HEK293 (cell line): ENCODE measurements around the gene ARIH2.

ENCODE experiments used
- CTCF ChIA-PET: fragments of 350-600 bp; formaldehyde crosslinking; extraction: SDS; loops from one replicate; lab custom pipeline; 2021; ENCODE audit warnings: antibody characterized with exemption; lab: Yijun Ruan, JAX
- POLR2A ChIA-PET: fragments of 300-600 bp; formaldehyde crosslinking; extraction: SDS; loops from one replicate; lab custom pipeline; 2020; ENCODE audit warnings: antibody characterized with exemption, inconsistent platforms; lab: Yijun Ruan, JAX
- H3K27ac ChIP-seq: fragments of 200-500 bp; sonication (Bioruptor generic); 2 replicates; pipeline ENCODE4 v1.5.1; 2014; ENCODE audit warnings: low read depth, low read length, control low read depth, inconsistent platforms; ENCODE audit errors: extremely low read depth
- H3K36me3 ChIP-seq, 2 experiments: fragments of 200-500 bp in 1 of 2; sonication (Bioruptor generic) in 1 of 2; 1 replicate in 1 of 2; 2 replicates in 1 of 2; pipeline ENCODE4 v1.5.1; 2014 to 2017; ENCODE audit warnings: inconsistent platforms in 2 of 2, low read length in 2 of 2; ENCODE audit not compliant: control insufficient read depth in 2 of 2, insufficient read depth in 1 of 2
- H3K4me1 ChIP-seq: fragments of 200-500 bp; sonication (Bioruptor generic); 2 replicates; pipeline ENCODE4 v1.5.1; 2014; ENCODE audit warnings: mild to moderate bottlenecking, low read length, inconsistent platforms; ENCODE audit not compliant: control insufficient read depth, insufficient read depth
- H3K4me3 ChIP-seq: 2 replicates; pipeline ENCODE4 v1.5.1; 2011; ENCODE audit warnings: low read depth, mild to moderate bottlenecking, control low read depth, low read length, moderate library complexity
- H3K9me3 ChIP-seq: fragments of 200-500 bp; sonication (Bioruptor generic); 2 replicates; pipeline ENCODE4 v1.5.1; 2014; ENCODE audit warnings: low read depth, low read length, inconsistent platforms; ENCODE audit not compliant: control insufficient read depth, insufficient read depth
- GLIS2 ChIP-seq: fragments of 450-650 bp; formaldehyde crosslinking; IDR thresholded peaks from 2 replicates; pipeline ENCODE4 v1.5.1; 2016; ENCODE audit warnings: missing biosample characterization, missing genetic modification characterization
- HOXC10 ChIP-seq: sonication (generic); formaldehyde crosslinking; IDR thresholded peaks from 2 replicates; pipeline ENCODE4 v1.8.1; 2023; ENCODE audit warnings: mild to moderate bottlenecking, missing genetic modification reagents
- KLF1 ChIP-seq: fragments of 450-650 bp; formaldehyde crosslinking; IDR thresholded peaks from 2 replicates; pipeline ENCODE4 v1.5.1; 2016; ENCODE audit warnings: missing biosample characterization, missing genetic modification characterization
- SCRT2 ChIP-seq: fragments of 450-650 bp; formaldehyde crosslinking; IDR thresholded peaks from 2 replicates; pipeline ENCODE4 v1.5.1; 2016; ENCODE audit warnings: missing biosample characterization, missing genetic modification characterization
- ZNF112 ChIP-seq: fragments of 450-650 bp; formaldehyde crosslinking; IDR thresholded peaks from 2 replicates; pipeline ENCODE4 v1.5.0; 2017; ENCODE audit warnings: missing biosample characterization, missing genetic modification characterization
- ZNF146 ChIP-seq: fragments of 450-650 bp; formaldehyde crosslinking; IDR thresholded peaks from 2 replicates; pipeline ENCODE4 v1.5.1; 2016; ENCODE audit warnings: missing biosample characterization, missing genetic modification characterization
- ZNF19 ChIP-seq: fragments of 450-650 bp; formaldehyde crosslinking; IDR thresholded peaks from 2 replicates; pipeline ENCODE4; 2016; ENCODE audit warnings: missing biosample characterization, missing genetic modification characterization, low read depth
- ZNF214 ChIP-seq: fragments of 450-650 bp; formaldehyde crosslinking; IDR thresholded peaks from 2 replicates; pipeline ENCODE4 v1.5.1; 2017; ENCODE audit warnings: missing biosample characterization, mild to moderate bottlenecking, missing genetic modification characterization, borderline replicate concordance
- ZNF23 ChIP-seq: fragments of 450-650 bp; formaldehyde crosslinking; IDR thresholded peaks from 2 replicates; pipeline ENCODE4 v1.5.1; 2016; ENCODE audit warnings: missing biosample characterization, missing genetic modification characterization, borderline replicate concordance
- ZNF24 ChIP-seq: fragments of 450-650 bp; formaldehyde crosslinking; IDR thresholded peaks from 2 replicates; pipeline ENCODE4 v1.5.1; 2016; ENCODE audit warnings: missing biosample characterization, missing genetic modification characterization
- ZNF311 ChIP-seq: fragments of 450-650 bp; formaldehyde crosslinking; IDR thresholded peaks from 2 replicates; pipeline ENCODE4 v1.5.1; 2017; ENCODE audit warnings: missing biosample characterization, missing genetic modification characterization, borderline replicate concordance
- ZNF561 ChIP-seq: fragments of 450-650 bp; IDR thresholded peaks from 2 replicates; pipeline ENCODE4 v1.5.1; 2018; ENCODE audit warnings: missing biosample characterization, missing genetic modification characterization, borderline replicate concordance
- ZNF621 ChIP-seq: fragments of 450-650 bp; formaldehyde crosslinking; IDR thresholded peaks from 2 replicates; pipeline ENCODE4 v1.5.1; 2017; ENCODE audit warnings: missing biosample characterization, missing genetic modification characterization
- ZNF768 ChIP-seq: fragments of 450-650 bp; formaldehyde crosslinking; IDR thresholded peaks from 2 replicates; pipeline ENCODE4 v1.5.1; 2018; ENCODE audit warnings: missing biosample characterization, mild to moderate bottlenecking, missing genetic modification characterization
- ZNF776 ChIP-seq: fragments of 450-650 bp; formaldehyde crosslinking; IDR thresholded peaks from 2 replicates; pipeline ENCODE4 v1.5.0; 2017; ENCODE audit warnings: missing biosample characterization, missing genetic modification characterization, borderline replicate concordance
- ZNF785 ChIP-seq: fragments of 450-650 bp; formaldehyde crosslinking; IDR thresholded peaks from 2 replicates; pipeline ENCODE4 v1.5.1; 2016; ENCODE audit warnings: missing biosample characterization, missing genetic modification characterization
- ZNF843 ChIP-seq: fragments of 450-650 bp; formaldehyde crosslinking; IDR thresholded peaks from 2 replicates; pipeline ENCODE4 v1.5.1; 2016; ENCODE audit warnings: missing biosample characterization, missing genetic modification characterization
- TF ChIP-seq, protein P1 (sequence below): fragments of 450-650 bp; formaldehyde crosslinking; IDR thresholded peaks from 2 replicates; pipeline ENCODE4 v1.5.1; 2016; ENCODE audit warnings: missing biosample characterization, missing genetic modification characterization, borderline replicate concordance
- TF ChIP-seq, protein P2 (sequence below): fragments of 450-650 bp; formaldehyde crosslinking; conservative IDR thresholded peaks from 2 replicates; pipeline ENCODE4 v1.5.1; 2016; ENCODE audit warnings: low read depth, missing biosample characterization, missing genetic modification characterization

ARIH2 gene

DNA sequence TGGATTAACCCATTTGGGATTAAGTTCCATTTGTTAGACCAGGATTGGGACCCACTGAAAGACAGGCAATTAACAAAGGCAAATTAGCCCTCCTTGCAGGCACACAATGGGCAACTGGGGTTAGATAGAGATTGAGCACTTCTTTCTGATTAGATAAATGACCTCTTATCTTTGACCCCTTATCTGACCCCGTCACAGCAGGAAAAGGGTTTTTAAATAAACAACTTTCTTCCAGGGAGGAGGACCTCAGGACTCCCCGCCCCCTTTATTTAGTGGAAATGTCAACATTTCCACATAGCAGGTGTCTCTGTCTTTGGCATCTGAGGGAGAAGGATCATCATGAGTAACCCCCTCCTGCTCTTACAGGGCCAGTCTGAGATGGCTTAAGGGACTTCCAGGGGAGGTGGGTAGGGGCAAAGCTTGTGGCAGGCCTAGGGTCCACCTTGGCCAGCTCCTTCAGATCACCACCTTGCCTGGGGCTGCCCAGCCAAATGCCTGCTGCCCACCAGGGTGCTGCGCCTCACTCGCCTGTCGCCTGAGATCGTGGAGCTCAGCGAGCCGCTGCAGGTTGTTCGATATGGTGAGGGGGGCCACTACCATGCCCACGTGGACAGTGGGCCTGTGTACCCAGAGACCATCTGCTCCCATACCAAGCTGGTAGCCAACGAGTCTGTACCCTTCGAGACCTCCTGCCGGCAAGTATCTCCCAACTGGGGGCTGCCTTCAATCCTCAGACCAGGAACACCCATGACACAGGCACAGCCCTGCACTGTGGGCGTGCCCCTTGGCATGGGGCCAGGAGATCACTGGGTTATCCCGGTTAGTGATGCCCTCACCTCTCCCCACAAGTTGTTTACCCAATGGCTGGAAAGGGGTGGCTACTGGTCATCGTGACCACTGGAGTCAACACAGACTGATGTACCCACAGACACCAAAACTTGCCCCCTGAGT, 86.0 kb downstream of the ARIH2 start (continued):
- TF ChIP-seq, protein P1, sequence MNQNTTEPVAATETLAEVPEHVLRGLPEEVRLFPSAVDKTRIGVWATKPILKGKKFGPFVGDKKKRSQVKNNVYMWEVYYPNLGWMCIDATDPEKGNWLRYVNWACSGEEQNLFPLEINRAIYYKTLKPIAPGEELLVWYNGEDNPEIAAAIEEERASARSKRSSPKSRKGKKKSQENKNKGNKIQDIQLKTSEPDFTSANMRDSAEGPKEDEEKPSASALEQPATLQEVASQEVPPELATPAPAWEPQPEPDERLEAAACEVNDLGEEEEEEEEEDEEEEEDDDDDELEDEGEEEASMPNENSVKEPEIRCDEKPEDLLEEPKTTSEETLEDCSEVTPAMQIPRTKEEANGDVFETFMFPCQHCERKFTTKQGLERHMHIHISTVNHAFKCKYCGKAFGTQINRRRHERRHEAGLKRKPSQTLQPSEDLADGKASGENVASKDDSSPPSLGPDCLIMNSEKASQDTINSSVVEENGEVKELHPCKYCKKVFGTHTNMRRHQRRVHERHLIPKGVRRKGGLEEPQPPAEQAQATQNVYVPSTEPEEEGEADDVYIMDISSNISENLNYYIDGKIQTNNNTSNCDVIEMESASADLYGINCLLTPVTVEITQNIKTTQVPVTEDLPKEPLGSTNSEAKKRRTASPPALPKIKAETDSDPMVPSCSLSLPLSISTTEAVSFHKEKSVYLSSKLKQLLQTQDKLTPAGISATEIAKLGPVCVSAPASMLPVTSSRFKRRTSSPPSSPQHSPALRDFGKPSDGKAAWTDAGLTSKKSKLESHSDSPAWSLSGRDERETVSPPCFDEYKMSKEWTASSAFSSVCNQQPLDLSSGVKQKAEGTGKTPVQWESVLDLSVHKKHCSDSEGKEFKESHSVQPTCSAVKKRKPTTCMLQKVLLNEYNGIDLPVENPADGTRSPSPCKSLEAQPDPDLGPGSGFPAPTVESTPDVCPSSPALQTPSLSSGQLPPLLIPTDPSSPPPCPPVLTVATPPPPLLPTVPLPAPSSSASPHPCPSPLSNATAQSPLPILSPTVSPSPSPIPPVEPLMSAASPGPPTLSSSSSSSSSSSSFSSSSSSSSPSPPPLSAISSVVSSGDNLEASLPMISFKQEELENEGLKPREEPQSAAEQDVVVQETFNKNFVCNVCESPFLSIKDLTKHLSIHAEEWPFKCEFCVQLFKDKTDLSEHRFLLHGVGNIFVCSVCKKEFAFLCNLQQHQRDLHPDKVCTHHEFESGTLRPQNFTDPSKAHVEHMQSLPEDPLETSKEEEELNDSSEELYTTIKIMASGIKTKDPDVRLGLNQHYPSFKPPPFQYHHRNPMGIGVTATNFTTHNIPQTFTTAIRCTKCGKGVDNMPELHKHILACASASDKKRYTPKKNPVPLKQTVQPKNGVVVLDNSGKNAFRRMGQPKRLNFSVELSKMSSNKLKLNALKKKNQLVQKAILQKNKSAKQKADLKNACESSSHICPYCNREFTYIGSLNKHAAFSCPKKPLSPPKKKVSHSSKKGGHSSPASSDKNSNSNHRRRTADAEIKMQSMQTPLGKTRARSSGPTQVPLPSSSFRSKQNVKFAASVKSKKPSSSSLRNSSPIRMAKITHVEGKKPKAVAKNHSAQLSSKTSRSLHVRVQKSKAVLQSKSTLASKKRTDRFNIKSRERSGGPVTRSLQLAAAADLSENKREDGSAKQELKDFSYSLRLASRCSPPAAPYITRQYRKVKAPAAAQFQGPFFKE (tag by site-specific recombination): no peak
- TF ChIP-seq ZNF776 (no peak), ZNF23 (tag by site-specific recombination) (no peak), ZNF112 (tag by site-specific recombination) (no peak), ZNF24 (tag by site-specific recombination) (no peak), KLF1 (tag by site-specific recombination) (peak; percentile 43)

DNA sequence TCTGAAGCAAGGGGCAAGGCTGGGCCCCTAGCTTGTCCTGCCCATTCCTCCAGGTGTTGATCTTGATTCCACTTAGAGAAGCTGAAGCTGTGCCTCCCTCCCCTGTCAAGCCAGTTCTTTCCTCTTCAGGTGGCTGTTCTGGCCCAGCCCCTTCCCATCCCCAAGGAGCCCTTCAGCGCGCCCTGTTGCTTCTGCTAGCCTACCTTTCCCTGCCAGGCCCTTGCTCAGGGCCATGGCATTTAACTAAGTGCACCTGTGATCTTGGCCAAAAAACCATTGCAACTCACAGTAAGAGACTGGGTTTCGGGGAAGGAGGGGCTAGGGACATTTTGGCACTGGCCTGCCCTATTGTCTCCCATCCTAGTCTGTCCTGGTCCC, 86.7 kb downstream of the ARIH2 start:
- ChIA-PET CTCF (no interaction called here), POLR2A (interaction anchor here (1.1 to 4.4 kb wide), 4 partner anchors 9 to 89 kb away, joined by 4 to 61 read pairs (median 29); partner anchors contain the start of genes NDUFAF3, P4HTM and QRICH1)
- Histone ChIP-seq H3K27ac (no peak overlapping the region), H3K9me3 (no peaks in the 10 kb centered on the region), H3K4me3 (no peak overlapping the region), H3K4me1 (no peaks in the 10 kb centered on the region), H3K36me3 (peaks cover 0 to 6% of the 10 kb centered on the region in 2 experiments; a peak in 1 of 3 replicates)
- TF ChIP-seq ZNF768 (no peak), SCRT2 (tag by site-specific recombination) (peak; percentile 37), ZNF214 (tag by site-specific recombination) (no peak)

DNA sequence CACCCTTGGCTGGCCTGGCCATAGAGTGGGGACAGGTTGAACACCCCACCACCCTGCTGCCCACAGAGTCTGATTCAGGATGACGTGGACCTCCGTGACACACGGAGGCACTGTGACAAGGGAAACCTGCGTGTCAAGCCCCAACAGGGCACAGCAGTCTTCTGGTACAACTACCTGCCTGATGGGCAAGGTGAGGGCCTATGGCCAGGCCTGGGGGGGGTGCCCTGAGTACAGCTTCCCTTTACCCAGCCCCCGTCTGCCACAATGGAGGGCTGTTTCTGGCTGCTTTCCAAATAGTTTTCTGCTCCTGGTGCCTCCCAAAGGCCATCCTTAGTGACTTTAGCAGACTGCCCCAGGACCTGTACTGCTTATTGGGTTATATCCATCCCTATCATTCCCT, 87.4 kb downstream of the ARIH2 start:
- H3K36me3 ChIP-seq: peaks cover under 1 to 6% of the 10 kb centered on the region in 2 experiments; a peak in 2 of 3 replicates
- no peaks in the 10 kb centered on the region for H3K4me1 ChIP-seq
- H3K4me3 ChIP-seq: no peak overlapping the region
- CTCF ChIA-PET: interaction anchor here (1.9 to 3.8 kb wide), 2 partner anchors 18 to 21 kb away, joined by 5 to 20 read pairs; no protein-coding TSS in a partner anchor
- H3K27ac ChIP-seq: no peak overlapping the region
- POLR2A ChIA-PET: interaction anchor here (1.1 to 4.4 kb wide), 7 partner anchors 10 to 463 kb away, joined by 3 to 141 read pairs (median 24); partner anchors contain the start of genes DALRD3, IMPDH2, KLHDC8B and NDUFAF3
- H3K9me3 ChIP-seq: no peaks in the 10 kb centered on the region
- TF ChIP-seq ZNF146 (tag by site-specific recombination) (no peak), HOXC10 (CRISPR knock-in tag) (no peak), ZNF311 (no peak), ZNF621 (tag by site-specific recombination) (no peak), ZNF19 (tag by site-specific recombination) (no peak), GLIS2 (tag by site-specific recombination) (no peak), ZNF785 (tag by site-specific recombination) (no peak), ZNF843 (tag by site-specific recombination) (no peak), ZNF561 (tag by site-specific recombination) (no peak)
- TF ChIP-seq, protein P2, sequence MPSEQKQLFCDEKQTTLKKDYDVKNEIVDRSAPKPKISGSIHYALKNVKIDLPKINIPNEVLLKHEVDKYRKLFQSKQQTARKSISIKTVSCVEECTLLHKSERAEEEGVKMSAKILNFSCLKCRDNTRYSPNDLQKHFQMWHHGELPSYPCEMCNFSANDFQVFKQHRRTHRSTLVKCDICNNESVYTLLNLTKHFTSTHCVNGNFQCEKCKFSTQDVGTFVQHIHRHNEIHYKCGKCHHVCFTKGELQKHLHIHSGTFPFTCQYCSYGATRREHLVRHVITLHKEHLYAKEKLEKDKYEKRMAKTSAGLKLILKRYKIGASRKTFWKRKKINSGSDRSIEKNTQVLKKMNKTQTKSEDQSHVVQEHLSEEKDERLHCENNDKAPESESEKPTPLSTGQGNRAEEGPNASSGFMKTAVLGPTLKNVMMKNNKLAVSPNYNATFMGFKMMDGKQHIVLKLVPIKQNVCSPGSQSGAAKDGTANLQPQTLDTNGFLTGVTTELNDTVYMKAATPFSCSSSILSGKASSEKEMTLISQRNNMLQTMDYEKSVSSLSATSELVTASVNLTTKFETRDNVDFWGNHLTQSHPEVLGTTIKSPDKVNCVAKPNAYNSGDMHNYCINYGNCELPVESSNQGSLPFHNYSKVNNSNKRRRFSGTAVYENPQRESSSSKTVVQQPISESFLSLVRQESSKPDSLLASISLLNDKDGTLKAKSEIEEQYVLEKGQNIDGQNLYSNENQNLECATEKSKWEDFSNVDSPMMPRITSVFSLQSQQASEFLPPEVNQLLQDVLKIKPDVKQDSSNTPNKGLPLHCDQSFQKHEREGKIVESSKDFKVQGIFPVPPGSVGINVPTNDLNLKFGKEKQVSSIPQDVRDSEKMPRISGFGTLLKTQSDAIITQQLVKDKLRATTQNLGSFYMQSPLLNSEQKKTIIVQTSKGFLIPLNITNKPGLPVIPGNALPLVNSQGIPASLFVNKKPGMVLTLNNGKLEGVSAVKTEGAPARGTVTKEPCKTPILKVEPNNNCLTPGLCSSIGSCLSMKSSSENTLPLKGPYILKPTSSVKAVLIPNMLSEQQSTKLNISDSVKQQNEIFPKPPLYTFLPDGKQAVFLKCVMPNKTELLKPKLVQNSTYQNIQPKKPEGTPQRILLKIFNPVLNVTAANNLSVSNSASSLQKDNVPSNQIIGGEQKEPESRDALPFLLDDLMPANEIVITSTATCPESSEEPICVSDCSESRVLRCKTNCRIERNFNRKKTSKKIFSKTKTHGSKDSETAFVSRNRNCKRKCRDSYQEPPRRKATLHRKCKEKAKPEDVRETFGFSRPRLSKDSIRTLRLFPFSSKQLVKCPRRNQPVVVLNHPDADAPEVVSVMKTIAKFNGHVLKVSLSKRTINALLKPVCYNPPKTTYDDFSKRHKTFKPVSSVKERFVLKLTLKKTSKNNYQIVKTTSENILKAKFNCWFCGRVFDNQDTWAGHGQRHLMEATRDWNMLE (tag by site-specific recombination): no peak
